ENCODE data around the gene UGT1A8. TPM values are rescaled to one million over a fixed set of nuclear protein-coding genes. Genes with fewer than 3 reads are reported as not detected.
"Not testable (repeated sequence)": the region's sequence is repeated elsewhere in the genome, so short reads cannot be mapped to it uniquely, and the experiment has no call there.

The UGT1A8 gene
- polyA plus RNA-seq, 1 experiment = not detected

- no peak within 1 kb of the TSS for H3K4me3 ChIP-seq (ENCODE audit: low read depth, low read length)
- DNase-seq (ENCODE audit: low read depth, low spot score) = no peak
- H3K9me3 ChIP-seq (ENCODE audit: control insufficient read depth, insufficient read depth, low read length) = no peaks in the 10 kb centered on the region; the same call in 1 of the 2 replicates
- POLR2A ChIA-PET = no interaction called here
- TF ChIP-seq CTCF (IDR thresholded peaks at IDR 0.05; ENCODE audit: low read depth, low read length) = no peak
- peaks cover 2% of the 10 kb centered on the region for H3K27me3 ChIP-seq (ENCODE audit: control insufficient read depth, insufficient read depth, low read length)
- no peak within 1 kb of the TSS for H3K27ac ChIP-seq (ENCODE audit: low read depth, low read length)
- CTCF ChIA-PET = no interaction called here
Observed at GRCh38 chr2:233728723-233729301, 111.4 kb downstream of the UGT1A8 start, which contains the start of gene UGT1A3. UGT1A3 (plus strand) TSS chr2:233729042; CDS start chr2:233729127, 85 bp downstream.

- H3K4me3 ChIP-seq (ENCODE audit: low read depth, low read length); H3K9me3 ChIP-seq (ENCODE audit: control insufficient read depth, insufficient read depth, low read length); POLR2A ChIA-PET; DNase-seq (ENCODE audit: low read depth, low spot score); H3K27ac ChIP-seq (ENCODE audit: low read depth, low read length): not testable (repeated sequence)
- peaks cover 13% of the 10 kb centered on the region for H3K27me3 ChIP-seq (ENCODE audit: control insufficient read depth, insufficient read depth, low read length)
- CTCF ChIA-PET = interaction anchor here (1.2 kb wide), 1 partner anchor 25 kb away, joined by 3 read pairs; the partner anchor contains the start of gene UGT1A5
Observed at GRCh38 chr2:233736868-233737653, 119.6 kb downstream of the UGT1A8 start.

- ChIA-PET CTCF (no interaction called here), POLR2A (no interaction called here)
- DNase-seq (ENCODE audit: low read depth, low spot score) = no peak
- Histone ChIP-seq H3K4me3 (ENCODE audit: low read depth, low read length) (no peak overlapping the region), H3K27ac (ENCODE audit: low read depth, low read length) (no peak overlapping the region), H3K9me3 (ENCODE audit: control insufficient read depth, insufficient read depth, low read length) (peaks cover 5% of the 10 kb centered on the region; the same call in 1 of the 2 replicates), H3K27me3 (ENCODE audit: control insufficient read depth, insufficient read depth, low read length) (peaks cover 15% of the 10 kb centered on the region)
- TF ChIP-seq CTCF (IDR thresholded peaks at IDR 0.05; ENCODE audit: low read depth, low read length) = no peak
Observed at GRCh38 chr2:233740870-233741269, 123.4 kb downstream of the UGT1A8 start.

- no peak for DNase-seq (ENCODE audit: low read depth, low spot score)
- TF ChIP-seq CTCF (IDR thresholded peaks at IDR 0.05; ENCODE audit: low read depth, low read length) = no peak
- Histone ChIP-seq H3K27ac (ENCODE audit: low read depth, low read length) (no peak overlapping the region), H3K4me3 (ENCODE audit: low read depth, low read length) (no peak overlapping the region), H3K27me3 (ENCODE audit: control insufficient read depth, insufficient read depth, low read length) (peaks cover 15% of the 10 kb centered on the region), H3K9me3 (ENCODE audit: control insufficient read depth, insufficient read depth, low read length) (peaks cover 5% of the 10 kb centered on the region; the same call in 1 of the 2 replicates)
- CTCF ChIA-PET = no interaction called here
- POLR2A ChIA-PET = no interaction called here
Observed at GRCh38 chr2:233743464-233744259, 126.2 kb downstream of the UGT1A8 start.

GRCh38 chr2:233745073-233745755 is 127.8 kb downstream of the UGT1A8 start:
- Histone ChIP-seq H3K27ac (ENCODE audit: low read depth, low read length) (no peak overlapping the region), H3K4me3 (ENCODE audit: low read depth, low read length) (no peak overlapping the region), H3K9me3 (ENCODE audit: control insufficient read depth, insufficient read depth, low read length) (peaks cover 5% of the 10 kb centered on the region; the same call in 1 of the 2 replicates), H3K27me3 (ENCODE audit: control insufficient read depth, insufficient read depth, low read length) (peaks cover 15% of the 10 kb centered on the region)
- ChIA-PET POLR2A (no interaction called here), CTCF (no interaction called here)
- DNase-seq (ENCODE audit: low read depth, low spot score) = no peak
- no peak for TF ChIP-seq CTCF (IDR thresholded peaks at IDR 0.05; ENCODE audit: low read depth, low read length)

- H3K27me3 ChIP-seq (ENCODE audit: control insufficient read depth, insufficient read depth, low read length) = peaks cover 12% of the 10 kb centered on the region
- POLR2A ChIA-PET; CTCF ChIA-PET; DNase-seq (ENCODE audit: low read depth, low spot score); H3K4me3 ChIP-seq (ENCODE audit: low read depth, low read length); H3K9me3 ChIP-seq (ENCODE audit: control insufficient read depth, insufficient read depth, low read length); H3K27ac ChIP-seq (ENCODE audit: low read depth, low read length): not testable (repeated sequence)
Observed at GRCh38 chr2:233745838-233746237, 128.4 kb downstream of the UGT1A8 start.

All from AG04450 (cell line).